Stimulated activated CD4-positive, alpha-beta T cell treated with anti-CD3 and anti-CD28 coated beads, Interleukin-2, amount 100 ng/mL, for 4 hours (primary cell): ENCODE data around the gene ARHGAP10.
"Not testable (repeated sequence)": the region's sequence is repeated elsewhere in the genome, so short reads cannot be mapped to it uniquely, and the experiment has no call there.

Experiments
- DNase-seq: peaks from one replicate; pipeline ENCODE4 v3.0.0-alpha.2; 2020; ENCODE audit warnings: low read depth

Gene ARHGAP10

DNA sequence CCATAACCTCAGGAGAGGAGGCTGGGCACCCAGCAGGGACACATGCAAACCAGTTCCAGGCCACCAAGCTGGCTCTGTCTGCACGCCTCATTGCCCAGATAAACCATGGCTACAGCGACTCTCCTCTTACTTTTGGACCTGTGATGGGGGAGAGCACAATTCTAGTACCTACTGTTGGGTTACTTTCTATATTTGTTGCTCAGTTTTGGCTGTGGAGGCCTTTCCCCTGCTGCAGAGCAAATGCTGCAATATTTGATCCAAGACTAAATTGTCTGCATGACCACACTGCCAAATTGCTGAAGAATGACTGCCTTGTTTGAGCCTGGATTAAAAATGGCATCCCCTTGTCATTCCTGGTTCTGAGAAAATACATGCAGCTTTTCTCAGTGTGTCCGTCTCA, 253.5 kb downstream of the ARHGAP10 start:
- DNase-seq = no peak

DNA sequence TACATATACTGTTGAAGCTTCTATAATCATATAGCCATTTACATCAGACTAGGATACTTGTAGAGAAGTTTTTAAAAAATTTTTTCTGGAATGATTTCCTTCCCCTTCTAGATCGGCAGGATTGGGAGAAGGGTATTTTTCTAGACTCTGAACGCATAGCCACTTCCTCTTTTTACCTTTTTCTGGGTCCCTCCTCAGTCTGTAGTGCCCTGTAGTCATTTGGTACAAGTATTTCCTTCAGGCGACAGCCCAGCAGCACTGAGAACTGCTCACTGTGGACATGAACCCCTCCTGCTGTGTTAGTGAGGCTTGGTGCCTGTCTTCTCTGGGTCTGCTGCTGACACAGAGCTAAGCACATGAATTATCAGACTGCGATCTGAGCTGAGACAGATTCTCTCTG, 255.4 kb downstream of the ARHGAP10 start:
- no peak for DNase-seq

DNA sequence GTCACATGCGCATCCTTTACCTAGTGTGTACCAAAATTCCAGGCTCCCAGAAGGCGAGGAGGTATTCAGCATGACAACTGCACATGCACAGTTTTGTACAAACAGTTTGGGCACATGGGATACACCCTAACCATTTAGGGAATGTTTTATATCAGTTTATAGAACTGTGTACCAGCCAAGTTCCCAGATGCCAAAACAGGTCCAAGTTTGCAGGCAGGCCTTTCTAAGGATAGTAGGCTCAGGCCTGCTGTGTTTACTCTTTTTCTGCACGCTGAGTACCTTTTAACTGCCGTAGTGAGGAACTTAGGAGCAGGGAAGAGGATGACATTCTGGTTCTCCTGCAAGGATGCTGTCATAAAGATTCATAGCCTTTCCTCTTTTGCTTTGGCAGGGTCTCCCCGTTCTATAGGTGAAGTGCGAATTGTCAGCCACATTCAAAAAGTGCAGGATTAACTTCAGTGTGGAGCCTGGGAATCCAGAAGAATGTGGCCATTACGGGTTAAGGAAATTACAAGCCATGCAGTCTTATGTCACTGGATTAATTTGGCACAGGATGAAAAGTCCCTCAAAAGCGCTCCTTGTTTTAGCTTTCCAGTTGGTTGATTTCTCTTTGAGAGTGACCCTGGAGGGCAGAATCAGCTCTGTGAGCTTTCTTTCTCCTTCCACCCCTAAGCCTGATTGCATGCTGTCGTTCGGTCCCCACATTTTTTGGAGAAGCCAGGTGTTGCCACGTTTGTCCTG, 259.8 kb downstream of the ARHGAP10 start:
- no peak for DNase-seq

DNA sequence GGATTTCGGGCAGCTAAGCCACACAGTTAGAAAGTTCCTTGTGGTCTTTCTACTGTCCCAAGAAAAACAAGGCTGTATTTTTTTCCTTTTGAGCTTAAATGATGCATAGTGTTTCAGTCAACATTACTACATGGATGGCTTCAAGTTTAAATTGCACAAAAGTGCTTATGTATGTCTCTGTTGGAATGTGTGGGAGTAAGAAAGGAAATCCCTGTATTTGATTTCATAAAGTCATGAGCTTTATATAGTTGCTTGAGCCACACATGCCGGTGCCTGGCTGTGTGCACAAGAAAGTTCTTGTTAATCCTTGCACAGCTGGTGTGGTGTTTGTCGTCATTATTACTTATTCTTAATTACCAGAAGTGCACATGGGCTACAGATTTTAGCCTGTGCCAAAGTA, 262.2 kb downstream of the ARHGAP10 start:
- DNase-seq = no peak

DNA sequence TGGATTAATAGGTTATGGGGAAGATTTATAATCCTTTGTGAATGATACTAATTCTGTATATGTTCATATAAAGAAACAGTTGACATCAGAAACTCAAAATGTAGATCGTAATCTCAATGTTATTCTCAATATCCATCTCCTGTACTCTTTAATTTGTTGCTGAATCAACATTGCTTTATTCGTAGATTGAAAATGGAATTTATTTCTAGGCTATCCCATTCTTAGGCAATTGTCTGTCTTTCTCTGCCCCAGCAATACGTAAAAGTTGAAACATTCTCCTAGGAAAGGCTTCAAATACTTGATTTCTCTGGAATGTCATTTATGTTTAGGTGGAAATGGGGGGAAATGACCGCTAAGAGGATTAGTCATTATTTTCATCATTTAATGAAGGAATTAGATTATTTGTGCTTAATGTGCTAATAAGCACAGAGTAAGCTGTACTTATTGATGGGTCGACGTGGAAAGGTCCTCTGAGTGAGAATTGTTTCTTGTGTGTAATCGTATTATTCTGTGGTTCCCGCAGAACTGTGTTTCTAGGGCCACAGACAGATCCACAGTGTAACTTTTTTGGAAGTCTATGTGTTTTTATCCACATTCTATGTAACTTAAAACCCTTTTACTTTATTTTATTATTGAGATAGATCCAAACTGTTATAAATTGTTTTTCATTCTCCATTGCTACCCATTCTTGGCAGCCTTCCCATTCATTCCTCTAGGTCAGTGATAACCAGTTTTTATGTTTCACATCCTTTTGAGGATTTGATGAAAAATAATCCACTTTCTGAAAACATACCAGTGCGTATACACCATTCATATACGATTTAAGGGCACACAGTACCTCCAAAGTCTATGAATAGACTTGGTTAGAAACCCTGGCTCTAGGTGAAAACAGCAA, 262.9 kb downstream of the ARHGAP10 start:
- no peak for DNase-seq

DNA sequence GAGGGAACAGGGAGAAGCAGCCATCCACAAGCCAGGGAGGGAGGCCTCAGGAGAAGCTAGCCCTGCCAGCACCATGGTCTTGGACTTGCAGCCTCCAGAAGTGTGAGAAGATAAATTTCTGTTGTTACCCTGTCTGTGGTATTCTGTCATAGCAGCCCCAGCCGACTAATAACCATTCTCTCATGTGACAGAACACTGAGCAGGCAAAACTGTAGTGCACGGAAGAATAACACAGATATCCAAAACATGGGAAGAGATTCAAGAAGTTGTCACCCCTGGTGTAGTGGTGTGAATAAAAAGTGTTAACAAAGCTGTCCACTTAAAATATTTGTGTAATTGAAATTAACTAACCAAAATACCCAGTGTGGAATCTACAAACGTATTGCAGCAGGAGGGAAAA, 265.0 kb downstream of the ARHGAP10 start:
- no peak for DNase-seq

DNA sequence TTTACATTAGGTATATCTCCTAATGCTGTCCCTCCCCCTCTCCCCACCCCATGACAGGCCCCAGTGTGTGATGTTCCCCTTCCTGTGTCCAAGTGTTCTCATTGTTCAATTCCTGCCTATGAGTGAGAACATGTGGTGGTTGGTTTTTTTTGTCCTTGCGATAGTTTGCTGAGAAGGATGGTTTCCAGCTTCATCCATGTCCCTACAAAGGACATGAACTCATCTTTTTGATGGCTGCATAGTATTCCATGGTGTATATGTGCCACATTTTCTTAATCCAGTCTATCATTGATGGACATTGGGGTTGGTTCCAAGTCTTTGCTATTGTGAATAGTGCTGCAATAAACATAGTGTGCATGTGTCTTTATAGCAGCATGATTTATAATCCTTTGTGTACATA, 268.1 kb downstream of the ARHGAP10 start:
- DNase-seq = not testable (repeated sequence)

DNA sequence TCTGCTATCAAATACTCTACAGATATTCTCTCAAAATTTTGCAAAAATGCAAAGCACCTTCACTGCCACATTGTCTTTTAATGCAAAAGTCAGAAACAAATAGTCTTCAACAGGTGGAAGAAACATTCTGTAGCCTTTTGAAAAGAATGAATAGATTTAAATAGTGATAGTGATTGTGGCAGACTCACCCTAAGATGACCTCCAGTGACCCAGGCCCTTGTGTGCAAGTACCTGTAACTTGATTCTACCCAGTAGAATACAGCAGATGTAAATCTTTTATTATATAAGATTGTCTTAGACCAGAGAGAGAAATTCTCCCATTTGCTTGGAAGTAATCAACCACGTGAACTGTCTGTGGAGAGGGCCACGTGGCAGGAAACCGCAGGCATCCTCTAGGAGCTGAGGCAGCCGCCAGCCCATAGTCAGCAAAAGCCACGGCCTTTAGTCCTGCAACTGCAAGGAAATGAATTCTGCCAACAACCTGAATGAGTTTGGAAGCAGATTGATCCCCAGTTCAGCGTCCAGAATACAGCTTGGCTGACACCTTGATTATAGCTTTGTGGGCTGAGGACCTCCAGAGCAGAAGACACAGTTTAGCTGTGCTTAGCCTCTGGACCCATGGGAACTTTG, 272.5 kb downstream of the ARHGAP10 start:
- DNase-seq = no peak

DNA sequence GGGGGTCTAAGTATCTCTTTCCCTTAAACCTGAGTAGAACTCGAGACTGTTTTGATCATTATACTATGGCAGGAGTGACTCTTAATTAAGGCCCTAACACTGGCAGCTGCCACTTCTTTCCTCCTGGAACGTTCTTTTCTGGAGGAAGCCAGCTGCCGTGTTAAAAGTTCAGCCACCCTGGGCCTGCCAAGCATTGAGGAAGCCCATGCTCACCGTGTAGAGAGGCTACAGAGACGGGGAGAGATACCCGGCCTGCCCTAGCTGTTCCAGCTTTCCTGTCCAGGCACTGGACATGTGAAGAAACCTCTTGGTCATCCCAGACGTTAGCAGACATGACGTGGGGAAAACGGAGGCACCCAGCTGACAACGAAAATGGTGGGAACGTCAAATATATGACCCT, 274.1 kb downstream of the ARHGAP10 start:
- DNase-seq = no peak

DNA sequence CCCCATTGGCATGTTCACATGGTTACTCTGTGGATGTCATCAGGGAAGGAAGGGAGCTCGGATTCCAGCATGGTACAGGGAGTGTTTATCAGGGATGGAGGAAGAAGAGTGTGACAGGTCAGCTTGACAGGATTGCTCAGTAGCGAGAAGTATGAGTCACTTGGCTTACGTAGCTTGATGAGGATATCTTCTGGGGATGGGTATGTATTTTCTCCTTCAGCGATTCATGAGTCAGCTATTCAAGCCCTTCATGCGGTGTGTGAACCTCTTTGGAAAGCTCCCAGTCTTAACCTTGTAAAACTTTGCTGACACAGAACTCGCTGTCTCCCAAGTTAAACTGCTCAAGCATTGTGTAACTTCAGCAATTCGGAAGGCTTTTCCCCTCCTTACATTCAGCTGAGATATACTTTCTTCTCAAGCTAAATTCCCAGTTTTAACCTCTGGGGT, 275.4 kb downstream of the ARHGAP10 start:
- DNase-seq = no peak

DNA sequence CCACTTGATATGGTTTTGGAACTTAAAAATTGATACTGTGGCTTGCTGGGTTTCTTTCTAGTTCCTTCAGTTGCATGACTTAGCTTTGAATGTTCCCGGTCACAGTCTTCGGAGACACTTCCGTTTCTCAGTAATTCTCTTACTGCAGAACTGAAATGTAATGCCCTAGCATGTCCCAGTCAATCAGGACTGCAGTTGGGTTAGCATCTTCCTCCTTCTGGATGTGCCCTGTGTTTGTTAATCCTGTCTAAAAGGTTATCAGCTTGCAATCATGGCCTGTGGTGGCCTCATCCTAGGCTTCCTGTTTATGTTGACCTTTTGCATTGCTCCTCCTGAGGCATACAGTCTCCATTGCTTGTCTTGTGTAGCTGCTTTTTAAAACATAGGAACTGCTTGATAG, 275.9 kb downstream of the ARHGAP10 start:
- no peak for DNase-seq

DNA sequence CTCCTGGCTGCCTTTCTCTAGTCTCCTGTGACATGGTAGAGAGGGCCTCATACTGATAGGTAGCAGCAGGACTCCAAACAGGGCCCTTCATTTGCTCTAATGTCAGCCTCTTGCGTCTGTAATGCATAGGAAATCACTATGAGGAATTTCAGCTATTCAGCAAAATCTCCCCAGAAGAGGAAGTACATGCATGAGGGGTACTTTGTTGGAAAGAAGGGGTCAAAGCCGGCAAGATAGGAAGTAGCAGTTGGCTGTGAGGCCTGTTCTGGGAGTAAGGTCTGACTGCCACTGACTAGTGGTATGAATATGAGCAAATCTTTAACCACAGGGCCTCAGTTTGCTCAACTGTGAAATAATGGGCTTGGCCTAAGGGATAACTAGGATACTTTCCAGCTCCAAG, 283.2 kb downstream of the ARHGAP10 start:
- DNase-seq = no peak

DNA sequence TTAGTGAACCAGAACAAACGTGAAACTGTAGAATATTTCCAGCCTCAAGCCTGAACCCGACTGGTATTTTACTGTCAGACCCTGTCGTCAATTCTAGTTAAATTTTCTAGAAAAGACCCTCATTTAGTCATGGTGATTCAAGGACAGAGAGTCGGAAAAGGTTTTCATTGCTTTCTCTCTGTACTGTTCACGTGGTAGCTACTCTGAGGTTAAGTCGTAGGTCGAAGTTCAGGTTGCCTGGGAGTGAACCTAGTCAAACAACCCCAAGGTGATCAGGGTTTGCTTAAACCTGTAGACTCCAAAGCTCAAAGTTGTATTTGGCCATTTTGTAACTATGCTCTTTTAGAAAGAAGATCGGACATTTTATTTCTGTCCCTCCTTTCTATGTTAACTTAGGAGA, 283.6 kb downstream of the ARHGAP10 start:
- no peak for DNase-seq

DNA sequence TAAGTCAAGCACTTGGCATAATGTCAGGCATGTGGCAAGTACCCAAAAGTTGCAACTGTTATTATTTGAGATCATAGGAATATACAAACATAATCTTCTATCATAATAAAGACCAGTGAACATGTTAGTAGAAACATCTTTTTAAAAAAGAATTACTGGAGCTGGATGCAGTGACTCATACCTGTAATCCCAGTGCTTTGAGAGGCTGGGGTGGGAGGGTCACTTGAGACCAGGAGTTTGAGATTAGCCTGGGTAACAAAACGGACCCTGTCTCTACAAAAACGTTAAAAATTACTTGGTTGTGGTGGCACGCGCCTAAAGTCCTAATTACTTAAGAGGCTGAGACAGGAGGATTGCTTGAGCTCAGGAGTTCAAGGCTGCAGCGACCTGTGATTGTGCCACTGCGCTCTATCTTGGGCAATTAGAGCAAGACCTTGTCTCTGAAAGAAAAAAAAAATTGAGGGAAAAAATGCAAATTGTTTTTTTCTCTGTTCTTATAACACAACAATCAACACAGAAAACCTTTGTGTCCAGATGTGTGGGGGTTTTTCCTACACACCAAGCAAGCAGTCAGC, 284.3 kb downstream of the ARHGAP10 start:
- DNase-seq = no peak

DNA sequence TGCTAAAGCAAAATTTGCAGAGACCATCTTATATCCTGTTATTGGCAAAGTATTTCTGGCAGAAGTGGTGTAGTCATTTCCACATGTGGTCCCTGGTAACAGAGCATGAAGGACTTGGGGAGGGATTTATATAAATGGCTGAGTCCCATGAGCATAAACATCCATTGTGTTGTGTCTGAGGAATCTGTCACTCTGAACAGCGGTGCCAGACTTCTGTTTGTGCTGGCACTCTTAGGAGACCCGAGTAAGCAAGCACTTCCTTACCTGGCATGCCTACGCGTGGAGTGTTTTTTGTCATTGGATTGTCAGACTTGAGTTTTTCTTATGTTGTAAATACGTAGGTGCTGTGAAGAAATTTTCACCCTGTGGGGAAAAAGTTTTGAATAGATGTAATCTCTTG, 285.9 kb downstream of the ARHGAP10 start:
- no peak for DNase-seq

DNA sequence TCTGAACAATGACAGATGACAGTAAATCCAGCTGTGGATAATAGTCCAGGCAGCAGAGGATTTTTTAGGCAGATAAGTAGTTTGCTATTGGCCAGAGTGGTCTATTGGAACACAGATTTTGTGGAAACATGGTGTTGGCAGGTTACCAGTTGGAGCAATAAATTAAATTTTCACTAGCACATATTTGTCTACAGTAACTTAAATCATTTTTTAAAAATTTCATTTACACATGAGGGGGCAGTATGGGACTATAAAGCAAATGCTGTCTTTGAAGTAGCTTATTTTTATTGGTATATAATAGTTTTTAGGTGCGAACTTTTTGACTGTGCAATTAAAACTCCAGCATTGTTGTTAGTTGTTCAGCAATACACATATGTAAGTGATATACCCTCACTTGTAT, 289.8 kb downstream of the ARHGAP10 start:
- no peak for DNase-seq

DNA sequence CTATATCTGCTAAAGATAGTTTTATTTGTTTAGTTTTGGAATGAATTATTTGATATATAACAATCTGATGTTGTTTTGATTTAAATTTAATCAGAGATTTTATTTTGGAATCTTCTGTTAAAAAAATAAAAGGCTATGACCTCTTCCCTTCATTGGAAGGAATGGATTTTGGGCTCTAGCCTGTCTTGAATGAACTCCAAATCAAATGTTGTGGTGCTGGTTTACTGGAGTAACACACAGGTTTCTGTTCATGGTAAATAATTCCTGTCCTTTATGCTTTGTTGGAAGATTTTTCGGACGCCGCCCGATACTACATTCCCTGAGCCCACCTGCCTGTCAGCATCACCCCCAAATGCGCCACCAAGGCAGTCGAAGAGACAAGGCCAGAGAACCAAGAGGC, 291.1 kb downstream of the ARHGAP10 start:
- no peak for DNase-seq

DNA sequence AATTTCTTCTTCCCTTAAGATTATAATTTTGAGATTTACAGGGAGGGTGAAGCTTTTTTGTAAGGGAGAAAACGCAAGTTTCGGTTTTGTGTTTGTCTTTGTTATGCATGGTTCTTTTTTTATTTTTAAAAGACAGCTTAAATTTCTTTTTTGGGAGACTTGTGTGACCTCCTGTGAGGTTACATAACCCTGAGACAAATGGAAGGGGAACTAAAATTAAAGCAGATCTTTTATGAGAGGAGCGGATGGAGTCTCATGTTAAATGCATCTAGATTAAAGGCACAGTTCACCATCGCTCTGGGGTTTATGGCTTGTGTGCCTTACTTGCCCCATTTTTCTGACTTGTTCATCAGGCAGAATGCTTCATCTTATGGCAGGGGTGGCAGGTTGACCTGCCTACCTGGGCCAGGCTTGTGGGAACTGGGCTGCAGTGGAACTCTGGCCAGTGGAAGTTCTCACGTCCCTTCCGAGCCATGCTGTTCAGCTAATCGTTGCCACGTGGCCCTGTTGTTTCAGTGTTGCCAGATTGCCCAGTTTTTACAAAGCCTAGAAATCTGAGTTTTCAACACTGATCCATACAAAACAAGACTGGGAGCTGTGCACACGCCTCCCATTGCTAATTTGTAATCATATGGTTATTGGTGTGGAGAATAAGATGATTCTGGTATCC, 291.8 kb downstream of the ARHGAP10 start:
- no peak for DNase-seq

DNA sequence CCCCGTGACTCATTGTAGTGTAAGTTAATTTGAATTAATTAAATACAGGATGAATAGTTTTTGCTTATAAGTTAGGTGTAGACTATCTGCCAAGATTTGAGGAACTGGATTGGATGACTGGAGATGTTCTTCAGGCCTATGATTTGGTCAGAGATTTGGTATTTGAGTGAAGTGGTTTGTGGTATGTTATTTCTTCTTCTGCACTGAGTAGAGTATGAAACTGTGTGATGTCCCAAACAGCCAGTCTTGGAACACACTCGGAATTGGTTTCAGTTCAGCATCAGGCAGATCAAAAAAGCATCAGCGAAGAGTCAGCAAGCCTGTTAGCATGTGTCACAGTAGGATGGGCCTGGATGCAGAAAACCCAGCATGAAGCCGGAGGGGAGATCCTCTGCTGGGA, 294.1 kb downstream of the ARHGAP10 start:
- no peak for DNase-seq

DNA sequence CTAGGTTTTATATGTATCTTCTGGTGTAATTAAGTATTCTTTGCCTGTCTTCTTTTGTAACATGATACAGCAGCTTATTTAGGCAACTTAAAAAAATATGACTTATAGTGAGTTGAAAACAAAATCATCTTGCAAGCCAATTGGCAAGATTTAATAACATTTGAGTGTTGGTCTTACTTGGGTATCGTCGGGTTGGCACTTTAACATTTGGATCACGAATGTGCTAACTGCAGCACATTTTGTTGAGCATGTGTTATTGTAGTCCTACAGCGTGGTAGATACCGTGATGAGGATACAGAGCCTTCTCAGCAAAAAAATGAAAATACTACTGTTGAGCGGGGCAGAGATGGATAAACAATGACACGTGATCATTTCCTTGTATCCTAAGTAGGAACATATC, 295.3 kb downstream of the ARHGAP10 start:
- DNase-seq = no peak

DNA sequence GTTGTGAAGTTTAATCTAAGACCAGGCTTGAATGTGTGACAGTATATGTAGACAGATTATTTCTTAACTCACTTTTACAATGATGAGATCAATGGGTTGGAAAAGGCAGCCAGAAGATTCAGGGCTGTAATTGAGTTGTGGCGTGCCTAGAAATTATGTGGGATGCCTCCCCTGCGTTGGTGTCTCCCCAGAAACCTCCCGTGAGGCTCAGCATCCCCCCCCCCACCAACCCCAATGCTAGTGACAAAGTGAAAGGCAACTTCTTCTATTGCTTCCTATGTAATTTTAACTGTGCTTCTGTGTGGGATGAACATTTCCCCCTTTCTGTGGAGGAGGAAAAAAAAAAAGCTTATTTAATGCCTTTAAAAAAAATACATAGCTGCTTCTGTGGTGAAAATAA, 297.9 kb downstream of the ARHGAP10 start:
- no peak for DNase-seq
